ENCODE data around the gene SF3B3.
"Not testable (repeated sequence)": the region's sequence is repeated elsewhere in the genome, so short reads cannot be mapped to it uniquely, and the experiment has no call there.

SF3B3 gene

GRCh38 chr16:70526403-70526802, 2.8 kb downstream of the SF3B3 start:
- no peak for TF ChIP-seq CTCF (conservative IDR thresholded peaks at IDR 0.05; ENCODE audit: control insufficient read depth, insufficient read depth, low read depth, low read length)
- no peak for DNase-seq (ENCODE audit: low read depth)
- H3K4me3 ChIP-seq (ENCODE audit: control insufficient read depth, low read depth, low read length): peak overlapping the region; percentile 3

- TF ChIP-seq CTCF (conservative IDR thresholded peaks at IDR 0.05; ENCODE audit: control insufficient read depth, insufficient read depth, low read depth, low read length): no peak
- DNase-seq (ENCODE audit: low read depth): no peak
- no peak overlapping the region for H3K4me3 ChIP-seq (ENCODE audit: control insufficient read depth, low read depth, low read length)
These were observed 3.8 kb downstream of the SF3B3 start for GRCh38 chr16:70527315-70527996.

- no peak overlapping the region for H3K4me3 ChIP-seq (ENCODE audit: control insufficient read depth, low read depth, low read length)
These were observed 5.6 kb downstream of the SF3B3 start for GRCh38 chr16:70529051-70529777.

GRCh38 chr16:70529954-70530353, 6.3 kb downstream of the SF3B3 start:
- DNase-seq (ENCODE audit: low read depth); H3K4me3 ChIP-seq (ENCODE audit: control insufficient read depth, low read depth, low read length): not testable (repeated sequence)

More at GRCh38 chr16:70529051-70529777, 5.6 kb downstream of the SF3B3 start:
- peak; percentile 79 for DNase-seq (ENCODE audit: low read depth)
- TF ChIP-seq CTCF (conservative IDR thresholded peaks at IDR 0.05; ENCODE audit: control insufficient read depth, insufficient read depth, low read depth, low read length): peak; percentile 55

GRCh38 chr16:70534971-70535370, 11.4 kb downstream of the SF3B3 start:
- DNase-seq (ENCODE audit: low read depth): no peak
- H3K4me3 ChIP-seq (ENCODE audit: control insufficient read depth, low read depth, low read length): no peak overlapping the region
- no peak for TF ChIP-seq CTCF (conservative IDR thresholded peaks at IDR 0.05; ENCODE audit: control insufficient read depth, insufficient read depth, low read depth, low read length)

- no peak overlapping the region for H3K4me3 ChIP-seq (ENCODE audit: control insufficient read depth, low read depth, low read length)
- TF ChIP-seq CTCF (conservative IDR thresholded peaks at IDR 0.05; ENCODE audit: control insufficient read depth, insufficient read depth, low read depth, low read length): no peak
- DNase-seq (ENCODE audit: low read depth): no peak
These were observed 17.4 kb downstream of the SF3B3 start for GRCh38 chr16:70540994-70541393.

GRCh38 chr16:70544548-70544947, 20.9 kb downstream of the SF3B3 start:
- DNase-seq (ENCODE audit: low read depth): no peak
- H3K4me3 ChIP-seq (ENCODE audit: control insufficient read depth, low read depth, low read length): no peak overlapping the region
- no peak for TF ChIP-seq CTCF (conservative IDR thresholded peaks at IDR 0.05; ENCODE audit: control insufficient read depth, insufficient read depth, low read depth, low read length)
